HG03280 (cell line): ENCODE data around the gene CSAG3.
"Not testable (repeated sequence)": the region's sequence is repeated elsewhere in the genome, so short reads cannot be mapped to it uniquely, and the experiment has no call there.

Experiments used
- ATAC-seq: cut with Tn5 transposase; IDR thresholded peaks from one replicate; pipeline ENCODE4 v1.9.1; 2021; ENCODE audit warnings: mild to moderate bottlenecking, moderate library complexity; ENCODE audit not compliant: unreplicated experiment

Gene CSAG3

DNA sequence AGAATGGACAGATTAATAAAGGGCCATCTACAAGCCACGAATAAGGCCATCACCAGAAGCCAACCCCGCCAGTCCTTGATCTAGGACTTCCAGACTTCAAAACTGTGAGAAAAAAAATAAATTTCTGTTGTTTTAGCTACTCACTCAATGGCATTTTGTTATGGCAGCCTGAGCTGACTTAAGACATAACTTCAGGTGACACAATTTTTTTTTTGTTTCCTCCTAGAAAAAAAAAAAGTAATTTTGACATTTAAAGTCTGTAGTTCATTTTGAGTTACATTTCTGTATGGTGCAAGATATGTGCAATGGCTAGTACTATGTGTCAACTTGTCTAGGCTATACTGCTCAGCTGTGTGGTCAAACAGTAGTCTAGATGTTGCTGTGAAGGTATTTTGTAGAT, at the start of gene CSAG3:
CSAG3 (plus strand) TSS at position 301 of the 400 bp plus-strand sequence.
- not testable (repeated sequence) for ATAC-seq

DNA sequence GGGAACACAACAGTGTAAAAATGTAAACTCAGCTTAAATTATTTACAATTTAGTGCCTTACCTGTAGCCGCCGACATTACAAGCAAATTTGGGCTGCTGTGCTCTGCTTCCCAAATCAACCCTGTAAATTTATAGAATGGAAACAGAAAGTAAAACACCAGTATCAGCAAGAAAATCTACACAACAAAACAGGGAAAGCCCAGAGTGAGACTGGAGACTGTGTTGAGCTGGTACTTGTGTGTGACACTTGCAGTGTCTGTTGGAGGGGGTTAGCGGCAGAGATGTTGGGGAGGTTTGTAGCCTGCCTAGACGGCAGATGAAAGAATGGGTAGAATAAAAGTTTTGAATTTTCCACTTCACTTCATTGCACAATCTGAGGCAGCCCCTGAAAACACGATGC, 45.8 kb upstream of the CSAG3 start:
- ATAC-seq, result not testable (repeated sequence)

DNA sequence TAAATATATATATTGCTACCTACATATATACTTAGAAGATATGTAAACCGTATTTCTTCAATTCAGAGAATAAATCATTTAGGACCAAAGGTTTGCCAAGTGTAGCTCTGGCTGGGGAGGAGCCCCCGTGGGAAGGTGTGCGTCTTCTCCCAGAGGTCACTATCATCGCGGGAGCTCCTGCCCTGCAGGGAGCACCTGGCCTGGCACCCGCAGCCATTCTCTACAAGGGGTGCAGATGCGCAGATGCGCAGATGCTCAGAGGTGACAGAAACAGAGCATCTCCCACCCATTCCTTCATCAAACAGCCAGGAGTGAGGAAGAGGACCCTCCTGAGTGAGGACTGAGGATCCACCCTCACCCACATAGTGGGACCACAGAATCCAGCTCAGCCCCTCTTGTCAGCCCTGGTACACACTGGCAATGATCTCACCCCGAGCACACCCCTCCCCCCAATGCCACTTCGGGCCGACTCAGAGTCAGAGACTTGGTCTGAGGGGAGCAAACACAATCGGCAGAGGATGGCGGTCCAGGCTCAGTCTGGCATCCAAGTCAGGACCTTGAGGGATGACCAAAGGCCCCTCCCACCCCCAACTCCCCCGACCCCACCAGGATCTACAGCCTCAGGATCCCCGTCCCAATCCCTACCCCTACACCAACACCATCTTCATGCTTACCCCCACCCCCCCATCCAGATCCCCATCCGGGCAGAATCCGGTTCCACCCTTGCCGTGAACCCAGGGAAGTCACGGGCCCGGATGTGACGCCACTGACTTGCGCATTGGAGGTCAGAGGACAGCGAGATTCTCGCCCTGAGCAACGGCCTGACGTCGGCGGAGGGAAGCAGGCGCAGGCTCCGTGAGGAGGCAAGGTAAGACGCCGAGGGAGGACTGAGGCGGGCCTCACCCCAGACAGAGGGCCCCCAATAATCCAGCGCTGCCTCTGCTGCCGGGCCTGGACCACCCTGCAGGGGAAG, 44.9 kb upstream of the CSAG3 start, which contains the start of gene MAGEA2B:
MAGEA2B (plus strand) TSS at position 814 of the 973 bp plus-strand sequence. CDS start 2,479 bp downstream, outside the sequence.
- ATAC-seq, result not testable (repeated sequence)

DNA sequence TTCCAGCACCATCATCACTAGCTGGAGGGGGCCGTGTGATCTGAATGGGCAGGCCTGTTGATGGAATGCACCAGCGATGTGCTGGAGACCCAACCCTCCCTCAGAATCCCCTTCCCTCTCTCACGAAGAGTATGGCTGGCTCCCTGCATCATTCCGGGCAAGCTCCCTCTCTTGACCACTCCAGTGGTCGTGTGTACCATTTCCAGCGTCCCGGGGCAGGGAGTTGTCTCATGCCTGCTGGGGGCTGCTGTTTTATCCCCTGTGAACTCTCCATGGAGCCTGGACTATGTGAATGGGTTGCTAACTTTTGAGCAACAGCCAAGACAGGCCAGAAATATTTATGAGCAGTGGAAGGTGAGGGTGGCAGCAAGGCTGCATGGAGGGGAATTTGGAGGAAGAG, 33.6 kb upstream of the CSAG3 start:
- no peak for ATAC-seq

DNA sequence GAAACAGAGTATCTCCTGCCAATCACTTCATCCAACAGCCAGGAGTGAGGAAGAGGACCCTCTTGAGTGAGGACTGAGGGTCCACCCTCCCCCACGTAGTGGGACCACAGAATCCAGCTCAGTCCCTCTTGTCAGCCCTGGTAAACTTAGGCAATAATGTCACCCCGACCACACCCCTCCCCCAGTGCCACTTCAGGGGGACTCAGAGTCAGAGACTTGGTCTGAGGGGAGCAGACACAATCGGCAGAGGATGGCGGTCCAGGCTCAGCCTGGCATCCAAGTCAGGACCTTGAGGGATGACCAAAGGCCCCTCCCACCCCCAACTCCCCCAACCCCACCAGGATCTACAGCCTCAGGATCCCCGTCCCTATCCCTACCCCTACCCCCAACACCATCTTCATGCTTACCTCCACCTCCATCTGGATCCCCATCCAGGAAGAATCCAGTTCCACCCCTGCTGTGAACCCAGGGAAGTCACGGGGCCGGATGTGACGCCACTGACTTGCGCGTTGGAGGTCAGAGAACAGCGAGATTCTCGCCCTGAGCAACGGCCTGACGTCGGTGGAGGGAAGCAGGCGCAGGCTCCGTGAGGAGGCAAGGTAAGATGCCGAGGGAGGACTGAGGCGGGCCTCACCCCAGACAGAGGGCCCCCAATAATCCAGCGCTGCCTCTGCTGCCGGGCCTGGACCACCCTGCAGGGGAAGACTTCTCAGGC, 25.6 kb upstream of the CSAG3 start, which contains the start of the genes CSAG1 and MAGEA12:
CSAG1 (minus strand) TSS at position 461 of the 715 bp plus-strand sequence. CDS start 1,261 bp downstream, outside the sequence.
MAGEA12 (plus strand) TSS at position 497 of the 715 bp plus-strand sequence. CDS start 2,405 bp downstream, outside the sequence.
- no peak for ATAC-seq

DNA sequence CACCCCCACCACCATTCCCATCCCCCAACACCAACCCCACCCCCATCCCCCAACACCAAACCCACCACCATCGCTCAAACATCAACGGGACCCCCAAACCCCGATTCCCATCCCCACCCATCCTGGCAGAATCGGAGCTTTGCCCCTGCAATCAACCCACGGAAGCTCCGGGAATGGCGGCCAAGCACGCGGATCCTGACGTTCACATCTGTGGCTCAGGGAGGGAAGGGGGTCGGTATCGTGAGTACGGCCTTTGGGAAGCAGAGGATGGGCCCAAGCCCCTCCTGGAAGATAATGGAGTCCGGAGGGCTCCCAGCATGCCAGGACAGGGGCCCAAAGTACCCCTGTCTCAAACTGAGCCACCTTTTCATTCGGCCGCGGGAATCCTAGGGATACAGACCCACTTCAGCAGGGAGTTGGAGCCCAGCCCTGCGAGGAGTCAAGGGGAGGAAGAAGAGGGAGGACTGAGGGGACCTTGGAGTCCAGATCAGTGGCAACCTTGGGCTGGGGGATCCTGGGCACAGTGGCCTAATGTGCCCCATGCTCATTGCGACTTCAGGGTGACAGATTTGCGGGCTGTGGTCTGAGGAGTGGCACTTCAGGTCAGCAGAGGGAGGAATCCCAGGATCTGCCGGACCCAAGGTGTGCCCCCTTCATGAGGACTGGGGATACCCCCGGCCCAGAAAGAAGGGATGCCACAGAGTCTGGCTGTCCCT, 24.7 kb upstream of the CSAG3 start:
- ATAC-seq, result not testable (repeated sequence)

DNA sequence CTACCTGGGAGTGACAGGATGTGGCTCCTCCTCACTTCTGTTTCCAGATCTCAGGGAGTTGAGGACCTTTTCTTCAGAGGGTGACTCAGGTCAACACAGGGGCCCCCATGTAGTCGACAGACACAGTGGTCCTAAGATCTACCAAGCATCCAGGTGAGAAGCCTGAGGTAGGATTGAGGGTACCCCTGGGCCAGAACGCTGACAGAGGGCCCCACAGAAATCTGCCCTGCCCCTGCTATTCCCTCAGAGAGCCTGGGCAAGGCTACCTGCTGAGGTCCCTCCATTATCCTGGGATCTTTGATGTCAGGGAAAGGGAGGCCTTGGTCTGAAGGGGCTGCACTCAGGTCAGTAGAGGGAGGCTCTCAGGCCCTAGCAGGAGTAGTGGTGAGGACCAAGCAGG, 23.9 kb upstream of the CSAG3 start:
- no peak for ATAC-seq

DNA sequence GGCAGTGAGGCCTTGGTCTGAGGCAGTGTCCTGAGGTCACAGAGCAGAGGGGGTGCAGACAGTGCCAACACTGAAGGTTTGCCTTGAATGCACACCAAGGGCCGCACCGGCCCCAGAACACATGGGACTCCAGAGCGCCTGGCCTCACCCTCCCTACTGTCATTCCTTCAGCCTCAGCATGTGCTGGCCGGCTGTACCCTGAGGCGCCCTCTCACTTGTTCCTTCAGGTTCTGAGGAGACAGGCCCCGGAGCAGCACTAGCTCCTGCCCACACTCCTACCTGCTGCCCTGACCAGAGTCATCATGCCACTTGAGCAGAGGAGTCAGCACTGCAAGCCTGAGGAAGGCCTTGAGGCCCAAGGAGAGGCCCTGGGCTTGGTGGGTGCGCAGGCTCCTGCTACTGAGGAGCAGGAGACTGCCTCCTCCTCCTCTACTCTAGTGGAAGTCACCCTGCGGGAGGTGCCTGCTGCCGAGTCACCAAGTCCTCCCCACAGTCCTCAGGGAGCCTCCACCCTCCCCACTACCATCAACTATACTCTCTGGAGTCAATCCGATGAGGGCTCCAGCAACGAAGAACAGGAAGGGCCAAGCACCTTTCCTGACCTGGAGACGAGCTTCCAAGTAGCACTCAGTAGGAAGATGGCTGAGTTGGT, 23.0 kb upstream of the CSAG3 start:
- ATAC-seq, result no peak

DNA sequence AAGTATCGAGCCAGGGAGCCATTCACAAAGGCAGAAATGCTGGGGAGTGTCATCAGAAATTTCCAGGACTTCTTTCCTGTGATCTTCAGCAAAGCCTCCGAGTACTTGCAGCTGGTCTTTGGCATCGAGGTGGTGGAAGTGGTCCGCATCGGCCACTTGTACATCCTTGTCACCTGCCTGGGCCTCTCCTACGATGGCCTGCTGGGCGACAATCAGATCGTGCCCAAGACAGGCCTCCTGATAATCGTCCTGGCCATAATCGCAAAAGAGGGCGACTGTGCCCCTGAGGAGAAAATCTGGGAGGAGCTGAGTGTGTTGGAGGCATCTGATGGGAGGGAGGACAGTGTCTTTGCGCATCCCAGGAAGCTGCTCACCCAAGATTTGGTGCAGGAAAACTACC, 22.5 kb upstream of the CSAG3 start:
- not testable (repeated sequence) for ATAC-seq

DNA sequence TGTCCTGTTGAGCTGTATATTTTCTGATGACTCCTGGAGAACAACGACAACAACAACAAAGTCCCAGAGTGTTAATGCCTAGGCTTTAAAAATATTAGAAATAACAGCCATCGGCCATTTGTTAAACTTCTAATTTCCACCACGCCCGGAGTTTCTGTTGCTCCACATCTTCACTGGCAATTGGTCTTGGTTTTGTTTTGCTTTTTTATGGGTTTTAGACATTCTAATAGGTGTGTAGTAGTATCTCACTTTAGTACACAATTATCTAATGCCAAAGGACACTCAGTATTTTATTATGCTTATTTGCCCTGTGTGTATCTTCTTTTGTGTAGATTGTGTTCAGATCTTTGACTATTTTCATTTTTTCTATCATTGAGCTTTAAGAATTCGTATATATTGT, 20.5 kb upstream of the CSAG3 start:
- ATAC-seq, result no peak

DNA sequence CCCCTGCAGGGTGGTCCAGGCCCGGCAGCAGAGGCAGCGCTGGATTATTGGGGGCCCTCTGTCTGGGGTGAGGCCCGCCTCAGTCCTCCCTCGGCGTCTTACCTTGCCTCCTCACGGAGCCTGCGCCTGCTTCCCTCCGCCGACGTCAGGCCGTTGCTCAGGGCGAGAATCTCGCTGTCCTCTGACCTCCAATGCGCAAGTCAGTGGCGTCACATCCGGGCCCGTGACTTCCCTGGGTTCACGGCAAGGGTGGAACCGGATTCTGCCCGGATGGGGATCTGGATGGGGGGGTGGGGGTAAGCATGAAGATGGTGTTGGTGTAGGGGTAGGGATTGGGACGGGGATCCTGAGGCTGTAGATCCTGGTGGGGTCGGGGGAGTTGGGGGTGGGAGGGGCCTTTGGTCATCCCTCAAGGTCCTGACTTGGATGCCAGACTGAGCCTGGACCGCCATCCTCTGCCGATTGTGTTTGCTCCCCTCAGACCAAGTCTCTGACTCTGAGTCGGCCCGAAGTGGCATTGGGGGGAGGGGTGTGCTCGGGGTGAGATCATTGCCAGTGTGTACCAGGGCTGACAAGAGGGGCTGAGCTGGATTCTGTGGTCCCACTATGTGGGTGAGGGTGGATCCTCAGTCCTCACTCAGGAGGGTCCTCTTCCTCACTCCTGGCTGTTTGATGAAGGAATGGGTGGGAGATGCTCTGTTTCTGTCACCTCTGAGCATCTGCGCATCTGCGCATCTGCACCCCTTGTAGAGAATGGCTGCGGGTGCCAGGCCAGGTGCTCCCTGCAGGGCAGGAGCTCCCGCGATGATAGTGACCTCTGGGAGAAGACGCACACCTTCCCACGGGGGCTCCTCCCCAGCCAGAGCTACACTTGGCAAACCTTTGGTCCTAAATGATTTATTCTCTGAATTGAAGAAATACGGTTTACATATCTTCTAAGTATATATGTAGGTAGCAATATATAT, 5.0 kb upstream of the CSAG3 start, which contains the start of gene MAGEA2:
MAGEA2 (minus strand) TSS at position 157 of the 965 bp plus-strand sequence. CDS start 2,479 bp downstream, outside the sequence.
- ATAC-seq, result not testable (repeated sequence)

DNA sequence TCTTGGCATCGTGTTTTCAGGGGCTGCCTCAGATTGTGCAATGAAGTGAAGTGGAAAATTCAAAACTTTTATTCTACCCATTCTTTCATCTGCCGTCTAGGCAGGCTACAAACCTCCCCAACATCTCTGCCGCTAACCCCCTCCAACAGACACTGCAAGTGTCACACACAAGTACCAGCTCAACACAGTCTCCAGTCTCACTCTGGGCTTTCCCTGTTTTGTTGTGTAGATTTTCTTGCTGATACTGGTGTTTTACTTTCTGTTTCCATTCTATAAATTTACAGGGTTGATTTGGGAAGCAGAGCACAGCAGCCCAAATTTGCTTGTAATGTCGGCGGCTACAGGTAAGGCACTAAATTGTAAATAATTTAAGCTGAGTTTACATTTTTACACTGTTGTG, 4.1 kb upstream of the CSAG3 start:
- ATAC-seq, result not testable (repeated sequence)

DNA sequence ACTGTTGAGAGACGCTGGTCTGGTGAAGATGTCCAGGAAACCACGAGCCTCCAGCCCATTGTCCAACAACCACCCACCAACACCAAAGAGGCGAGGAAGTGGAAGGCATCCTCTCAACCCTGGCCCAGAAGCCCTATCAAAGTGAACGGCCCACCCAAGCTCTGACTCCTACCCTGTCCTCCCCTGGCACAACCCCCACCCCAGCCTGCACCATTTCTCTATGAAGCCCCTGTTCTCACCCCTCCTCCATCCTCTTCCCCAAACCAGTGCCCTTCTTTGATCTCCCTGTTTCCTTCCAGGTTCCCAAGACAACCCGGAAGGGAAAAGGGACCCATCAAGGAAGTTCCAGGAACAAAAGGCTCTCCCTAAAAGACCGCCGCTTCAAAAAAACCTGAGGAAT, 526 bp downstream of the CSAG3 start:
- not testable (repeated sequence) for ATAC-seq

DNA sequence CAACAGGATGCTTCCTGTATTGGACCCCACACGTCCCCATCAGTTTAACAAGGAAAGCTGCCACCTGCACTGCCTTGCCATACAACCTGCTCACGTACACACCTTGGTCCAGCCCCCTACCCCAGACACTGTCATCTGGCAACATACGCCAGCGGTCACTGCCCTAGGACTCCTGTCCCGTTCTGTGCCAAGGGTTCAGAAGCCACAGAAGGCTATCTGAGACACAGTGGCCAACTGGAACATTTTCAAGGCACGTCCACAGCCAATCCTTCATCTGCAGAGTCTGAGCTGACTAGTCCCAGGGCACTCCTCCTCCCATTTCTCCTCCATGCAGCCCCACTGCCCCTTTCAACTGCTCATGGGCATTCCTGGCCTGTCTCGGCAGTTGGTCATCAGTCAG, 2.6 kb downstream of the CSAG3 start:
- not testable (repeated sequence) for ATAC-seq

DNA sequence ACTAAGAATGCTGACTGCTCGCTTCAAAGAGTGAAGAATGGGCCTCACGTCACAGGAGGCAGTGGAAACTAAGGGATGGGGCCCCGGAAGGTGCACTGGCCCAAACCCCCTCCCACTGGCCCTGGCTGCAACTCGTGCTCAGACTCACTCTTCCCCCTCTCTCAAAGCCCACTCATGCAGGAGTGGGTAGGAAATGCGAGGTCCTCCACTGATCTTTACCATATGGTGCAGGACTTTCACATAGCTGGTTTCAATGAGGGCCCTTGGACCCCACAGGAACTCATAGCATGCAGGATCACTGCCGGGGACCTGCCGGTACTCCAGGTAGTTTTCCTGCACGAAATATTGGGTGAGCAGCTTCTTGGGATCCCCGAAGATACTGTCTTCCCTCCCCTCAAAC, 7.5 kb downstream of the CSAG3 start:
- ATAC-seq, result not testable (repeated sequence)

DNA sequence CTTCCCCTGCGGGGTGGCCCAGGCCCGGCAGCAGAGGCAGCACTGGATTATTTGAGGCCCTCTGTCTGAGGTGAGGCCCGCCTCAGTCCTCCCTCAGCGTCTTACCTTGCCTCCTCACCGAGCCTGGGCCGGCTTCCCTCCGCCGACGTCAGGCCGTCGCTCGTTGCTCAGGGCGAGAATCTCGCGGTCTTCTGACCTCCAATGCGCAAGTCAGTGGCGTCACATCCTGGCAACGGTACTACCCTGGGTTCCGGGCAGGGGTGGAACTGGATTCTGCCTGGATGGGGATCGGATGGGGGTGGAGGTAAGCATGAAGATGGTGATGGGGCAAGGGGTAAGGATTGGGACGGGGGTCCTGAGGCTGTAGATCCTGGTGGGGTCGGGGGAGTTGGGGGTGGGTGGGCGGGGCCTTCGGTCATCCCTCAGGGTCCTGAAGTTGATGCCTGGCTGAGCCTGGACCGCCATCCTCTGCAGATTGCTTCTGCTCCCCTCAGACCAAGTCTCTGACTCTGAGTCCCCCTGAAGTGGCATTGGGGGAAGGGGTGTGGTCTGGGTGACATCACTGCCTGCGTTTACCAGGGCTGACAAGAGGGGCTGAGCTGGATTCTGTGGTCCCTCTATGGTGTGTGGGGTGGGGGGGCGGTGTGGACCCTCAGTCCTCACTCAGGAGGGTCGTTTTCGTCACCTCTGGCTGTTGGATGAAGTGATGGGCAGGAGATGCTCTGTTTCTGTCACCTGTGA, 10.7 kb downstream of the CSAG3 start, which contains the start of gene MAGEA6:
MAGEA6 (minus strand) TSS at position 141 of the 741 bp plus-strand sequence. CDS start 2,039 bp downstream, outside the sequence.
- not testable (repeated sequence) for ATAC-seq

DNA sequence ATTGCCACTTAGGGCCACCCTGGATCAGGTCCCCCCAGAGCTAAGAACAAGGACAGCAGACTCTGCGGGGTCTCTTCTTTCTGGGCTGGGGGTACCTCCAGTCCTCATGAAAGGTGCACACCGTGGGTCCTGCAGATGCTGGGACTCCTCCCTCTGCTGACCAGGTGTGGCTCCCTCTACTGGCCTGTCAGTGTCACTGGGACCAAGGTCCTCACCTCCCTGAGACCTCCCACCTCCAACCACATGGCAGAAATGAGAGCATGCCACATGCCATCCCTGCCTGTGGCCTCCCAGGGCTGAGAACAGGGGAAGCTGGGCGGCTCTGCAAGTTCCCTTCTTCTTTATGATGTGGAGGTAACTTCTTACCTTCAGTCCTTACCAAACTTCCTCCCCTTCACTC, 28.0 kb downstream of the CSAG3 start:
- ATAC-seq, result peak; percentile 86

DNA sequence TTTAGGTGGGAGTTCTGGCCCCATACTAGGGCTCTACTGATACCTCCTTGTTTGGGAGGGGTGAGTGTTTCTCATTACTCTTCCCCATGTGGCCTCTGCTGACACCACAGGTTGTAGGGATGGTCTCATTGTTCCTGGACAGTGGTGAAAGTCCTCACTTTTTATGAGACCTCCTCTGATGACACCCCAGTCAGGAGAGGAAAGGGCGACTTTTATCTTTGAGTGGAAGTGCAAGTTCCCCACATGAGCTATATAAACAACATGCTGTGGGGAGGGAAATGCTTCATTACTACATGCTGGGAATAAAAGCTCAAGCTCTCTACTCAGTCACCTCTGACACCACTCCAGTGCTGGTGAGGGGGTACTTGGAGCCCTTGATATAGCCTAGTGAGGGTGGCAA, 39.9 kb downstream of the CSAG3 start:
- no peak for ATAC-seq
